ENCODE measurements around the gene REXO5. TPM values are rescaled to one million over a fixed set of nuclear protein-coding genes. Genes with fewer than 3 reads are reported as not detected.
A peak's percentile ranks its signal among the peaks of the same experiment; 100 is the strongest.

REXO5 gene
- polyA plus RNA-seq, 1 donor: 6.7 TPM

DNA sequence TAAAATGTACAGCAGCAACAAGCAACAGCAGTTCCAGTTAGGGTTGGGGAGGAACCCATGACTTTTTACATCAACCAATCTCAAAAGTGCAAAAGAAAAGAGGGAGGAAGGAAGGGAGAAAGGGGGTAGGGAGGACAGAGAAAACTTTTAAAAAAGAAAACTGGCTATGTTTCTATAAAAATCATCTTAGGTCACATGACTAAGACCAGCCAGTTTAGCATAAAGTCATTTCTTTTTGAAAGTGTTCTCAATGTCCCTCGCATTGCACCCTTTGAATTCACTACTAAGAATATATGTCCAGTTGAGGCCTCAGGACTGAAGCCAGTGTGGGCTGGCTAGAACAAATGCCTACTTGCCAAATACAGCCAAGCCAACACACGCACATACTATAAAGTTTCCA, 64.9 kb downstream of the REXO5 start:
- Histone ChIP-seq H3K27me3 (ENCODE audit: control insufficient read depth, insufficient read depth, low read length) (no peaks in the 10 kb centered on the region), H3K4me3 (ENCODE audit: low read length) (no peak overlapping the region), H3K4me1 (ENCODE audit: control insufficient read depth, insufficient read depth, low read length) (peaks cover 41% of the 10 kb centered on the region), H3K9me3 (ENCODE audit: control insufficient read depth, low read depth, low read length) (no peaks in the 10 kb centered on the region), H3K27ac (ENCODE audit: low read length) (no peak overlapping the region), H3K36me3 (ENCODE audit: control insufficient read depth, insufficient read depth, low read length) (peaks cover 3% of the 10 kb centered on the region)
- DNase-seq: no peak
- WGBS (ENCODE audit: insufficient coverage, low lambda C conversion rate): no CpG with 5 or more reads among the region's 2 CpGs

DNA sequence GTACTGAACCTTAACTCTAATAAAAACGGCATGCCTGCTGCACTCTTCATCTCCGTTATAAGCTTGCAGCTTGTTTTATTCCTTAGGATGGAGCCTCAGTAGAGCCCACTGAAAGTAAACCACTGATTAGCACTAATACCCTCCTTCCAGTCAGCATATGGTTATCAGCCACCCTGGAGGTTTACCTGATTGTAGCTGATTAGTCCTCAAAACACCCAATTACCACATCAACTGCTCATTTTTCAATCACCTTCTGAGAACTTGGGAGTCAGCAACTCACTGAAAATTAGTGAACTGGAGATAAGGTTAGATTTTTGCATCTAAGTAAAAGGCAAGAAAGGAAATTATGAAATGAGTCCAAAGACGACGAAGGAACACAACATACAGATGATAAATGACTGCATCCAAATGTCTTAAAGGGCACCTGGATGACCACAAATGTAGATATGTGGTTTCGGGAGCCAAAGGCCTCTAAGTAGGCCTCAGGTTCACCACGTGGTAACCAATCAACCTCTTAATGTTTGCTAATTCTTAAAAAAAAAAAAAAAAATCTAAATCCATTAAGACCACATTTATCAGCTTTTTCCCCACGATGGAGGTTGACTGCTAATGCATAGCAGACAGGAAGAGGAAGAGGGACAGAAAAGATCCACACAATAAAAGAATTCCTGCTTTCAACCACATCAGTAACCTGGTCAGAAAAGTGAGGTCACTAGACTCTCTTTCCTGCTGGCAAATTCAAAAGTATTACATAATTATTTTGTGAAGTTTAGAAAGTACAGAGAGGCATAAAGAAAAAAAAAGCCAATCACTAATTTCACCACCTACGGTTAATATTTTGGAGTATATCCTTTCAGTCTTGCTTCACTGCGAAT, 65.9 kb downstream of the REXO5 start:
- Histone ChIP-seq H3K27me3 (ENCODE audit: control insufficient read depth, insufficient read depth, low read length) (no peaks in the 10 kb centered on the region), H3K4me1 (ENCODE audit: control insufficient read depth, insufficient read depth, low read length) (peaks cover 44% of the 10 kb centered on the region), H3K4me3 (ENCODE audit: low read length) (no peak overlapping the region), H3K36me3 (ENCODE audit: control insufficient read depth, insufficient read depth, low read length) (peaks cover 3% of the 10 kb centered on the region), H3K27ac (ENCODE audit: low read length) (peak overlapping the region; percentile 43), H3K9me3 (ENCODE audit: control insufficient read depth, low read depth, low read length) (no peaks in the 10 kb centered on the region)
- no peak for DNase-seq
- 83% methylated on average over 3 of the region's 9 CpGs for WGBS (ENCODE audit: insufficient coverage, low lambda C conversion rate)

DNA sequence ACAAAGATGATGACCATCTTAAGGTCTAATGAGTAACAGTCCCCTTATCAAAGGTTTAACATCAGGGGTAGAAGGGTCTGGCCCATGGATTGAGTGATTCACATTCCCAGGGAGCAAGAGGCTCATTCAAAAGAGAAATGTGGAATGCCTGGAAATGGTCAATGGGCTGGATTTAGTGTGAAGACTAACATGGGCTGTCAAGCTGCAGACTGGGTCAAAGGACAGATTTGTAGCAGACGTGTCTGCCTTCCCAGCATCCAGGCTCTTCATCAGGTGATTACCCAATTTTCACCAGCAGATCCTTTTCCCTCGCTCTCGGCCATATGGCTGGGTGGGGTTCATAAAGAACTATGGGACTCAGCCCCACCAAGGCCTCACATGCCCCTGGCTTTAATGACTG, 67.0 kb downstream of the REXO5 start:
- DNase-seq: peak; percentile 19 to 42
- no peaks in the 10 kb centered on the region for H3K9me3 ChIP-seq (ENCODE audit: control insufficient read depth, low read depth, low read length)
- no peaks in the 10 kb centered on the region for H3K27me3 ChIP-seq (ENCODE audit: control insufficient read depth, insufficient read depth, low read length)
- peaks cover 56% of the 10 kb centered on the region for H3K4me1 ChIP-seq (ENCODE audit: control insufficient read depth, insufficient read depth, low read length)
- no peak overlapping the region for H3K4me3 ChIP-seq (ENCODE audit: low read length)
- no CpG with 5 or more reads among the region's 3 CpGs for WGBS (ENCODE audit: insufficient coverage, low lambda C conversion rate)
- H3K27ac ChIP-seq (ENCODE audit: low read length): peak overlapping the region; percentile 43
- peaks cover 3% of the 10 kb centered on the region for H3K36me3 ChIP-seq (ENCODE audit: control insufficient read depth, insufficient read depth, low read length)

DNA sequence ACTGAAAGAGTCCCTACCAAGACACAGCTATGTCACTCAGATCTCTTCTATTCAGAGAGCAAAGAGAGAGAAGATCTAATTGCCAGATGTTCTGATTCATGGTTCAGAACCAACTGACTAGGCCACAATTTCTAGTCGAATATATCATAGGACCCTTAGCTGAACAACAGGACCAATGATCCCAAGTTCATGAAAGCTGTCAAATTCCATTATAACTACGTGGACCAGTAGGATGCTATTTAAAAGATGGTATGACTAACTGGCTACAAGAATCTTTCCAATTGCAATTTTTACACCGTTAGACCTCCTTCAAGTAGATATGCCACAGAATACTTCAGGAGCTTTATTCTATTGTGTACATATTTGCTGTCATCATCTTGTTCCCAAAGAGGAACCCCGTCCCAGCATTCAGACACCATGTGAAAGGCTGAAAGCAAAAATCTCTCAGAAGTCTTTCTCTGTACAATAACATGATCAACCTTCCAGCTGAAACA, 67.8 kb downstream of the REXO5 start:
- H3K27me3 ChIP-seq (ENCODE audit: control insufficient read depth, insufficient read depth, low read length): no peaks in the 10 kb centered on the region
- H3K9me3 ChIP-seq (ENCODE audit: control insufficient read depth, low read depth, low read length): no peaks in the 10 kb centered on the region
- H3K4me1 ChIP-seq (ENCODE audit: control insufficient read depth, insufficient read depth, low read length): peaks cover 58% of the 10 kb centered on the region
- no peak for DNase-seq
- H3K27ac ChIP-seq (ENCODE audit: low read length): peak overlapping the region; percentile 43
- H3K4me3 ChIP-seq (ENCODE audit: low read length): no peak overlapping the region
- whole genome bisulfite sequencing (ENCODE audit: insufficient coverage, low lambda C conversion rate): 80% methylated on average over 1 of the region's 4 CpGs
- no peaks in the 10 kb centered on the region for H3K36me3 ChIP-seq (ENCODE audit: control insufficient read depth, insufficient read depth, low read length)

DNA sequence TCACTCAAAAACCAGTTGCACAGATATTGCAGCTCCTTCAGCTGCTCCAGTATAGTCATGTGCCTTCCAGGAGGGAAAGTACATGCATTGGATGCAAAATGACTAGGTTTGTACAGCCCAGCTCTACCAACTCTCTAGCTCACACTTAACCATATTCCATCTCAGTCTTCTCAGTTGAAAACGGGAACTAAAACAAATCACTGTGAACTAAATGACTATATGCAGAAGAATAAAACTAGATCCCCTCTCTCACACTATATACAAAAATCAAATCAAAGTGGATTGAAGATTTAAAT, 69.0 kb downstream of the REXO5 start:
- peak overlapping the region; percentile 43 for H3K27ac ChIP-seq (ENCODE audit: low read length)
- no peak overlapping the region for H3K4me3 ChIP-seq (ENCODE audit: low read length)
- peak in 1 of 2 donors; percentile 38 for DNase-seq
- WGBS (ENCODE audit: insufficient coverage, low lambda C conversion rate): no CpG with 5 or more reads among the region's 1 CpG
- peaks cover 59% of the 10 kb centered on the region for H3K4me1 ChIP-seq (ENCODE audit: control insufficient read depth, insufficient read depth, low read length)
- no peaks in the 10 kb centered on the region for H3K27me3 ChIP-seq (ENCODE audit: control insufficient read depth, insufficient read depth, low read length)
- H3K36me3 ChIP-seq (ENCODE audit: control insufficient read depth, insufficient read depth, low read length): no peaks in the 10 kb centered on the region
- no peaks in the 10 kb centered on the region for H3K9me3 ChIP-seq (ENCODE audit: control insufficient read depth, low read depth, low read length)

DNA sequence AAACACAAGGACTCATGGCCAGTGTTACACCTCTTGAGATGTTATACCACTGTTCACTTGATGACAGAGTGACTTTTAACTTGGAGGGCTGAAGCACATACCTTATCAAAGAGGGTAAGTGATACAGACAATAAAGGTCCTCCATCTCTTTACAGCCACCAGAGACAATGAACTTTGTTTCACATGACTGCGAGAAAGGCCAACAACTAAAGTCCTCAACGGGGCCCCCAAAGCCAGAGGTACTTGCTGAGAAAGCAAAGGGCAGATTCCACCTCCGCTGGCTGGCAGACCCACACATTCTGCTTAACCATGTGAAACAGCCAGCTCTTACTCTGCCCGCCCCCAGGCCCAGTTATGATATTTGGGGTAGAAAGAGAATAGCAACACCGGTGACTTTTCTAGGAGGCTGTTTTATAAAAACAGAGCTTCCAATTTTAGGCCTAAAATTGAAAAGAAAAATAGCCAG, 72.4 kb downstream of the REXO5 start:
- WGBS (ENCODE audit: insufficient coverage, low lambda C conversion rate): no CpG with 5 or more reads among the region's 5 CpGs
- peak overlapping the region; percentile 64 for H3K27ac ChIP-seq (ENCODE audit: low read length)
- no peaks in the 10 kb centered on the region for H3K27me3 ChIP-seq (ENCODE audit: control insufficient read depth, insufficient read depth, low read length)
- no peaks in the 10 kb centered on the region for H3K36me3 ChIP-seq (ENCODE audit: control insufficient read depth, insufficient read depth, low read length)
- H3K4me3 ChIP-seq (ENCODE audit: low read length): no peak overlapping the region
- DNase-seq: peak; percentile 89 to 95
- H3K4me1 ChIP-seq (ENCODE audit: control insufficient read depth, insufficient read depth, low read length): peaks cover 51% of the 10 kb centered on the region
- no peaks in the 10 kb centered on the region for H3K9me3 ChIP-seq (ENCODE audit: control insufficient read depth, low read depth, low read length)

DNA sequence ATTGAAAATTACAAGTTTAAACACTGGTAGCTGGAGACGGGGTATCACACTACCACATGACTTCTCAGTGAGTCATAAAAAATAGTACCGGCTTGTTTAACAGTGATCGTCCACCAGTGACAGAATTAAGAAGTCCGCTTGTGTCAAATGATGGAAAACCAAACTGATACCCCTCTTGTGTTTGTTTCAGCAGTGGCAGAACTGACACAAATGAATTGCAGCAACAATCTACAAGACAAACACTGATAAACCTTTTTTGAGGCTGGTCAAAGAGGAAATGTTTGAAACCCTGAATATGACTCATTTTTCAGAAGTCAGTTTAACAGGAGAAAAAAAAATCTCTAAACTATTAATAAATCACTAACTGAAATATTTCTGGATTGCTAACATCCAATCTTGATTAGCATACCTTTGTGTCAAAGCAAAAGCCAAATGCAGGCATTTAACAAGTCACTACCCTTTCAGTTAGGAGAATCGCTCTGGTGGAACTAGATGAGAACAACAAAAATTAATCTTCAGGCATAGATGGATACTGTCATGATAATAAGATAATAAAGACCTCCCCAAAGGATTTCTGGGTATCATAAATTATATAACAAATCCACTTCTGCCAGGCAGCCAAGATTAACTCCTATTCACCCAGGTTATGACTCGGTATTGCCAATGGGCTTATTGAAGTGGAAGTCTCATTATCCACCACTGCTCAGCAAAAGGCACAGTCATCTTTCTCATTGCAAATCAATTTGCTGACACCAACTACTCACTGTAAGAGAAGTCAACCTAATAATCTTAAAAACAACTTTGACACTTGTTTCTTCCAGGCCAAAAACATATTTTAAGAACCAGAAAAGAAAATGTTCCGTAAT, 73.1 kb downstream of the REXO5 start:
- Histone ChIP-seq H3K4me1 (ENCODE audit: control insufficient read depth, insufficient read depth, low read length) (peaks cover 49% of the 10 kb centered on the region), H3K4me3 (ENCODE audit: low read length) (no peak overlapping the region), H3K27ac (ENCODE audit: low read length) (peak overlapping the region; percentile 64), H3K27me3 (ENCODE audit: control insufficient read depth, insufficient read depth, low read length) (no peaks in the 10 kb centered on the region), H3K36me3 (ENCODE audit: control insufficient read depth, insufficient read depth, low read length) (no peaks in the 10 kb centered on the region), H3K9me3 (ENCODE audit: control insufficient read depth, low read depth, low read length) (no peaks in the 10 kb centered on the region)
- peak in 1 of 2 donors; percentile 78 for DNase-seq
- WGBS (ENCODE audit: insufficient coverage, low lambda C conversion rate): 52% methylated on average over 2 of the region's 7 CpGs

DNA sequence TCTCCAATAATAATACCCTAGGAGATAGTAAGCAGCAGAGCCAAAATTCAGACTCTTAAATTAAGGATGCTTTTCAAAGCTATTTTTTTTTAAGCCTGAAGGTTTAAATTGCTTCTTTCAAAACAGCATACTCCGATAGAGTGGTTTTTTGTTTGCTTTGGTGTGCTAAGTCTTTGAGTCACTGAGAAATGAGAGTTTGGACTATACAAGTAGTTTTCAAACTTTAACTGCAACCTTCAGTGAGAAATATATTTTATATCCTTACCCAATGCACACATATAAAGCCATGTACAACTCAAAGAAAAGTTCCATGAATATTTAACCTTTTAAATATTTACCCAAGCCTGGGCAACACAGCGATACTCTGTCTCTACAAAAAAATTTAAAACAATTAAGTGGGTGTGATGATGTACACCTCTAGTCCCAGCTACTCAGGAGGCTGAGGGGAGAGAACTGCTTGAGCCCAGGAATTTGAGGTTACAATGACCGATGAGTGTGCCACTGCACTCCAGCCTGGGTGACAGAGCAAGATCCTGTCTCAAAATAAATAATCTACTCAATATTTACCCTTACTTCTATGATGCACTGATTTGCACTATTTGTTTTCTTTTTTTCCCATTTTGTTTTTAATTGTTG, 74.7 kb downstream of the REXO5 start:
- peak overlapping the region; percentile 64 for H3K27ac ChIP-seq (ENCODE audit: low read length)
- H3K36me3 ChIP-seq (ENCODE audit: control insufficient read depth, insufficient read depth, low read length): peaks cover 2% of the 10 kb centered on the region
- DNase-seq: no peak
- no peak overlapping the region for H3K4me3 ChIP-seq (ENCODE audit: low read length)
- H3K27me3 ChIP-seq (ENCODE audit: control insufficient read depth, insufficient read depth, low read length): no peaks in the 10 kb centered on the region
- WGBS (ENCODE audit: insufficient coverage, low lambda C conversion rate): 43% methylated on average over 1 of the region's 3 CpGs
- no peaks in the 10 kb centered on the region for H3K9me3 ChIP-seq (ENCODE audit: control insufficient read depth, low read depth, low read length)
- peaks cover 57% of the 10 kb centered on the region for H3K4me1 ChIP-seq (ENCODE audit: control insufficient read depth, insufficient read depth, low read length)

DNA sequence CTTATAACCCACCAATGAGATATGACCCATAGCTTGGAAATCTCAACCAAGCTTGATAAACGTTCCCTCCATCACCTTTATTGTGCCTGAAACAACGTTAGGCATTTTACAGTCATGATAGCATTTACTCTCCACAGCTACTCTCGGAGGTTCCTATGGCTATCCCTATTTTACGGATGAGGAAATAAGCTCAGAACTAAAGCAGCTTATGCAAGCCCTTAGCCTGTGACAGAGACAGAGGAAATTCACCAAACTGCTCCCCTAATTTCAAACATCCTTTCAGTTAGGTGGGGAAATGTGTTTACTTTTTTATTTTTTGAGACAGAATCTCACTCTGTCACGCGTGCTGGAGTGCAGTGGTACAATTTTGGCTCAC, 75.2 kb downstream of the REXO5 start:
- Histone ChIP-seq H3K36me3 (ENCODE audit: control insufficient read depth, insufficient read depth, low read length) (peaks cover 2% of the 10 kb centered on the region), H3K27ac (ENCODE audit: low read length) (peak overlapping the region; percentile 64), H3K27me3 (ENCODE audit: control insufficient read depth, insufficient read depth, low read length) (no peaks in the 10 kb centered on the region), H3K4me1 (ENCODE audit: control insufficient read depth, insufficient read depth, low read length) (peaks cover 62% of the 10 kb centered on the region), H3K4me3 (ENCODE audit: low read length) (no peak overlapping the region), H3K9me3 (ENCODE audit: control insufficient read depth, low read depth, low read length) (no peaks in the 10 kb centered on the region)
- WGBS (ENCODE audit: insufficient coverage, low lambda C conversion rate): no CpG with 5 or more reads among the region's 6 CpGs
- DNase-seq: no peak

All from large intestine (tissue), 3 donors.